ENCODE measurements around the gene GRID1. TPM values are rescaled to one million over a fixed set of nuclear protein-coding genes. Genes with fewer than 3 reads are reported as not detected.

Gene GRID1
- total RNA-seq, 4 donors from 2014 or later: 0.40 to 1.9 (median 1.00) TPM

DNA sequence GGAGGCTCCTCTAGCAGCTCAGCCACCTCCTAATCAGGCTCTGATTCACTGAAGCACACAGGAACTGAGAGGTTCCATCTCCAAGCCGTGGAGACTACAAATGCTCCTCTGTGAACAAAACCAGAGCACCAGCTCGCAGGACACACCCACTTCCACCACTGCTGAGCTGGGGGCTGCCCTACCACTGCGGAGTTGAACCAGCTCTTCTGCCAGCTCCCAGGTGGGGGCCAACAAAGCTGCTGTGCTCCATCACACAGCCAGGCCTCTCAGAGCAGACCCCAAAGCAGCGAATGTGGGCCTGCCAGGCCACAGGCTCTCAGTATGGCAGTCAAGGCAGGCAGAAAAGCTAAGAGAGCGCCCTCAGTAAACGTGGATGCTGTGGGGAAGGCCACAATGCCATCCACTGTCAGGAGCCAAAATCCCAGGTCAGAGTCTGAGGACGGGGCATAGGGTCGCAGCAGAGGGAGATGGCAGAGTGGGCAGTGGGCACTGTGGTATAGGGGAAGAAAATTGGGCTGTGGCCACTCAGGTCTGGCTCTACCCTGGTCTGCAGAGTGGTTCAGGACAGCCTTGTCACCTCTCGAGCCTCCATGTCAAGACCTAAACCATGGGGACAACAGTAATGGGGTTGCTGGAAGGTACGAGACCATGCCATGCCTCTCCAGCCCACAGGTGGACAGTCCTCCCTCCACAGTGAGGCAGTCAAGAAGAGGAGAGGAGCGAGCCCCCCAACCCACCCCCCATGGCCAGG lies 82.1 kb downstream of the GRID1 start:
- H3K36me3 ChIP-seq: no peaks in the 10 kb centered on the region
- no peak for DNase-seq
- in situ Hi-C loops (cut with MboI; ENCODE audit: low pct_ligation_motif_present in 1 of 4, low pct_unique_long_range_greater_than_20kb in 1 of 4, low sequenced_read_pairs in 3 of 4) (no loop called here), intact Hi-C loops (cut with DNase I; ENCODE audit: low total_unique reads) (no loop called here)
- no peaks in the 10 kb centered on the region for H3K4me1 ChIP-seq
- no peak overlapping the region for H3K4me3 ChIP-seq
- WGBS, 2 donors (ENCODE audit: low coverage in 1 of 2): 69 to 80% methylated on average over 1 to 11 of the region's 11 CpGs
- peaks cover 0 to 4% of the 10 kb centered on the region in 2 donors for H3K9me3 ChIP-seq
- no peaks in the 10 kb centered on the region for H3K27me3 ChIP-seq
- H3K27ac ChIP-seq: no peak overlapping the region
- TF ChIP-seq POLR2A (IDR thresholded peaks at IDR 0.05): no peak
- no peak for TF ChIP-seq EP300 (IDR thresholded peaks at IDR 0.05; ENCODE audit: low read depth)
- TF ChIP-seq, protein P1, sequence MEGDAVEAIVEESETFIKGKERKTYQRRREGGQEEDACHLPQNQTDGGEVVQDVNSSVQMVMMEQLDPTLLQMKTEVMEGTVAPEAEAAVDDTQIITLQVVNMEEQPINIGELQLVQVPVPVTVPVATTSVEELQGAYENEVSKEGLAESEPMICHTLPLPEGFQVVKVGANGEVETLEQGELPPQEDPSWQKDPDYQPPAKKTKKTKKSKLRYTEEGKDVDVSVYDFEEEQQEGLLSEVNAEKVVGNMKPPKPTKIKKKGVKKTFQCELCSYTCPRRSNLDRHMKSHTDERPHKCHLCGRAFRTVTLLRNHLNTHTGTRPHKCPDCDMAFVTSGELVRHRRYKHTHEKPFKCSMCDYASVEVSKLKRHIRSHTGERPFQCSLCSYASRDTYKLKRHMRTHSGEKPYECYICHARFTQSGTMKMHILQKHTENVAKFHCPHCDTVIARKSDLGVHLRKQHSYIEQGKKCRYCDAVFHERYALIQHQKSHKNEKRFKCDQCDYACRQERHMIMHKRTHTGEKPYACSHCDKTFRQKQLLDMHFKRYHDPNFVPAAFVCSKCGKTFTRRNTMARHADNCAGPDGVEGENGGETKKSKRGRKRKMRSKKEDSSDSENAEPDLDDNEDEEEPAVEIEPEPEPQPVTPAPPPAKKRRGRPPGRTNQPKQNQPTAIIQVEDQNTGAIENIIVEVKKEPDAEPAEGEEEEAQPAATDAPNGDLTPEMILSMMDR (IDR thresholded peaks at IDR 0.05): no peak
- no peak for TF ChIP-seq POLR2AphosphoS5 (IDR thresholded peaks at IDR 0.05)

DNA sequence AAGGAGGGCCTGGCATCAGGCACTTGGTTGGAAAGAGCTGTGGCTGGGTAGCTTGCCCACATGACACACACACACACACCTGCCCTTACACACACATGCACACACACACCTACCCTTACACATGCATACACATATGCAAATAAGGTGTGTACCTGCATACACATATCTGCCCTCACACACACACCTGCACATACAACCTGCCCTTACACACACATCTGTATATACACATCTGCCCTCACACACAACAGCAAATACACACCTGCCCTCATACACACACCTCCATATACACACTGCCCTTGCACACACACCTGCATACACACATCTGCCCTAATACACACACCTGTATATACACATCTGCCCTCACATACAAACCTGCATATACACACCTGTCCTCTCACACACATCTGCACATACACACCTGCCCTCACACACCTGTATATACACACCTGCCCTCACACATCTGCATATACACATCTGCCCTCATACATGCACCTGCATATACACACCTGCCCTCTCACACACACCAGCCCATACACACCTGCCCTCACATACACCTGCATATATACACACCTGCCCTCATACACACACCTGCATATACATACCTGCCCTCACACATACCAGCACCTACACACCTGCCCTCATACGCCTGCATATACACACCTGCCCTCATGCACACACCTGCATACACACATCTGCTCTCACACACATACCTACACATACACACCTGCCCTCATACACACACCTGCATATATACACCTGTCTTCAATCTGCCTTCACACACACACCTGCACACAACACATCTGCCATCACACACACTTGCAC lies 82.9 kb downstream of the GRID1 start:
- TF ChIP-seq POLR2AphosphoS5 (IDR thresholded peaks at IDR 0.05) (no peak), EP300 (IDR thresholded peaks at IDR 0.05; ENCODE audit: low read depth) (no peak), POLR2A (IDR thresholded peaks at IDR 0.05) (no peak)
- TF ChIP-seq, protein P1 (IDR thresholded peaks at IDR 0.05): no peak
- no peak for DNase-seq
- in situ Hi-C loops (cut with MboI; ENCODE audit: low pct_ligation_motif_present in 1 of 4, low pct_unique_long_range_greater_than_20kb in 1 of 4, low sequenced_read_pairs in 3 of 4): no loop called here

DNA sequence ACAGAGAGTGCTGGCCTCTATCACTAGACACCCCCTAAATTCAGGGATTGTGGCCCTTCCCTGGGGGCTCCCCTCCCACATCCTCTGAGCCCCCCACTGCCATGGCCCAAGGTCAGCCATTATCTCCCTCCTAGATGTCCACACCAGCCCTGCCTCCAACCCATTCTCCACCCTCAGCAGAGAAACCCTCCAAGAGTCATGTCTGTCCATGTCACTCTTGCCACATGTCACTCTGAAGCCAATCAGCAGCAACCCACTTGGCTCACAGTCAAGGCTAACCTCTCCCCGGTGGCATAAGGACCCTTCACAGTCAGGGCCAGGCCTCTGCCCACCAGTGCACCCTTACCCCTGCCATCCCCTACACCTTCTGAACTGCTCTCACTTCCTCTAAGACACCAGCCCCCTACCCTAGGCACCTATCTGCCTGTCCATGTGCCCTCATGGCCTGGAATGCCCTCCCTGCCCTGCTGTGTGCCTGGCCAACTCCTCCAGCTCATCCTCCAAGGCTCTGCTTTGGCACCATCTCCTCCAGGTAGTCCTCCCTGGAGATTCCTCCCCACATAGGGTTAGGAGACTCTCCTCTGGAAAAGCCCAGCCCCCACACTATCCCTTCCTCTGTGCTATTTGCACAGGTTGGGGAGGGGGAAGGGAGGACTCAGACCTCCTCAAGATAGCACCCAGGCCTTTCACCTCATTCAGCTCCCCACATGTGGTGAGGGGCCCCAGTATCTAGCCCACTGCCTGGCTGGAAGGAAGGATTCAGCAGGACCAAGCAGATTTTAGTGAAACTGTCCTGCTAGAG lies 83.7 kb downstream of the GRID1 start:
- no peaks in the 10 kb centered on the region for H3K4me1 ChIP-seq
- WGBS, 2 donors (ENCODE audit: low coverage in 1 of 2): 100% methylated on average over 1 of the region's 1 CpG; no CpG with 5 or more reads in 1 of the 2 donors
- intact Hi-C loops (cut with DNase I; ENCODE audit: low total_unique reads): no loop called here

More for the DNA sequence above, 82.9 kb downstream of the GRID1 start:
- intact Hi-C loops (cut with DNase I; ENCODE audit: low total_unique reads): no loop called here
- peaks cover 0 to 4% of the 10 kb centered on the region in 2 donors for H3K9me3 ChIP-seq
- no peaks in the 10 kb centered on the region for H3K36me3 ChIP-seq
- WGBS, 2 donors (ENCODE audit: low coverage in 1 of 2): 52 to 60% methylated on average over 1 of the region's 1 CpG
- H3K27me3 ChIP-seq: no peaks in the 10 kb centered on the region
- H3K4me1 ChIP-seq: no peaks in the 10 kb centered on the region
- H3K4me3 ChIP-seq: no peak overlapping the region
- H3K27ac ChIP-seq: no peak overlapping the region

More for the DNA sequence above, 83.7 kb downstream of the GRID1 start:
- no peaks in the 10 kb centered on the region for H3K36me3 ChIP-seq
- DNase-seq: no peak
- H3K27me3 ChIP-seq: no peaks in the 10 kb centered on the region
- H3K4me3 ChIP-seq: no peak overlapping the region
- TF ChIP-seq, protein P1 (IDR thresholded peaks at IDR 0.05): no peak
- TF ChIP-seq EP300 (IDR thresholded peaks at IDR 0.05; ENCODE audit: low read depth) (no peak), POLR2A (IDR thresholded peaks at IDR 0.05) (no peak)
- no peak overlapping the region for H3K27ac ChIP-seq
- in situ Hi-C loops (cut with MboI; ENCODE audit: low pct_ligation_motif_present in 1 of 4, low pct_unique_long_range_greater_than_20kb in 1 of 4, low sequenced_read_pairs in 3 of 4): no loop called here
- peaks cover 0 to 4% of the 10 kb centered on the region in 2 donors for H3K9me3 ChIP-seq
